ENCODE data around the gene AK6.
"Not testable (repeated sequence)": the region's sequence is repeated elsewhere in the genome, so short reads cannot be mapped to it uniquely, and the experiment has no call there.

AK6 gene

DNA sequence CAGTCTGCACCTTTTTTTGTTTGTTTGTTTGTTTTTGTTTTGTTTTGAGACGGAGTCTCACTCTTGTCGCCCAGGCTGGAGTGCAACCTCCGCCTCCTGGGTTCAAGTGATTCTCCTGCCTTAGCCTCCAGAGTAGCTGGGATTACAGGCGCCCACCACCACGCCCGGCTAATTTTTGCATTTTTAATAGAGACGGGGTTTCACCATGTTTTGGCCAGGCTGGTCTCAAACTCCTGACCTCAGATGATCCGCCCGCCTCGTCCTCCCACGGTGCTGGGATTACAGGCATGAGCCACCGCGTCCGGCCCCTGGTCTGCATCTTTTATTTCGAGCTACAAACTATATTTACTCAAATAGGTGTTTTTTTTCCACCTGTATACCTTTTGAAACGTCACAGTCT lies 1.0 kb upstream of the AK6 start:
- H3K4me1 ChIP-seq (ENCODE audit: control insufficient read depth, insufficient read depth, low read length, poor library complexity, severe bottlenecking); H3K27ac ChIP-seq (ENCODE audit: low read depth, low read length, severe bottlenecking); H3K9me3 ChIP-seq (ENCODE audit: control insufficient read depth, low read length): not testable (repeated sequence)
- Histone ChIP-seq H3K36me3 (ENCODE audit: control insufficient read depth, insufficient read depth, low read length) (peaks cover 30% of the 10 kb centered on the region), H3K4me3 (ENCODE audit: extremely low read depth, insufficient read depth, low read length, poor library complexity, severe bottlenecking) (peak overlapping the region; percentile 79)
- WGBS, 2 experiments (ENCODE audit: insufficient coverage in 2 of 2) = 3 to 5% methylated on average over 12 to 15 of the region's 16 CpGs

DNA sequence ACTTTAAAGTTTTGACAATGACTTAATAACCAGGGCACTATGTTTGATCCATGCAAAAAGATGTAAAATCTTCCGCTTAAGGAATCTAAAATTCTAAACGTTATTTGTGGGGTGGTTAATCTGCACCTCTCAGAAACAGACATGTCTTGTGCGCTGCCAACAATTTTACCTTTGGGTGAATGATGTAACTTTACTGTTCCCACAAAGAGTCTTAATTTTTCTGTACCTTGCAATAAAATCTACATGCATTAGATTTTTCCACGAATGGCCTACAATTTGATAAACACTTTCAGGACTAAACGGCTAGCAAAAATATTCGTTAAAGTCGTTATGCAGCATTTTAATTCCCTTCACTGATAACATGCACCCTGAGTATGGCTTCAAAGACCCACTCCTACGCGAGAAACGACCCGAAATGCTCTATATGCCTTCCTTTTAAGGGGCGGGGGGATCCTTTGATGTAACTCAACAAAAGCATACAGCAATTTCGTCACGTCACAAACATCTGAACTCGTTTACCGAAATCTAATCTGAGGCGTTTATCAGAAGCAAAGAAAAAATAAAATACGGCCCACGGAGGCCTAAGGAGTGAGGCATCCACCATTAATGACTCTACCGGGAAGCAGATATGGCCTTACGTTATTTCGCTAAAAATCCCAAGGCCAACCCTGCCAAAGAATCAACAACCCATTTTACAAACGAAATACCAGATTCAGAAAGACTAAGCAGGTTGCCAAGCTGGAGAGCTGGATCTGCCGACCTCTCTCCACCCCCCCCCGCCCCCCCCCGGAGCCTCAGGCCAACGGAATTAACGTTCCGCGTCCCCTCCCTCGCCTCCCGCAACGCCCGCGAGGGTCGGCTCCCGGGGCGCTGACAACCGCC lies 621 bp downstream of the AK6 start:
- Histone ChIP-seq H3K36me3 (ENCODE audit: control insufficient read depth, insufficient read depth, low read length) (peaks cover 39% of the 10 kb centered on the region), H3K4me1 (ENCODE audit: control insufficient read depth, insufficient read depth, low read length, poor library complexity, severe bottlenecking) (peaks cover 2% of the 10 kb centered on the region), H3K9me3 (ENCODE audit: control insufficient read depth, low read length) (no peaks in the 10 kb centered on the region), H3K4me3 (ENCODE audit: extremely low read depth, insufficient read depth, low read length, poor library complexity, severe bottlenecking) (peak overlapping the region; percentile 79), H3K27ac (ENCODE audit: low read depth, low read length, severe bottlenecking) (peak overlapping the region; percentile 100)
- WGBS, 2 experiments (ENCODE audit: insufficient coverage in 2 of 2) = 0 to 3% methylated on average over 18 to 19 of the region's 39 CpGs

DNA sequence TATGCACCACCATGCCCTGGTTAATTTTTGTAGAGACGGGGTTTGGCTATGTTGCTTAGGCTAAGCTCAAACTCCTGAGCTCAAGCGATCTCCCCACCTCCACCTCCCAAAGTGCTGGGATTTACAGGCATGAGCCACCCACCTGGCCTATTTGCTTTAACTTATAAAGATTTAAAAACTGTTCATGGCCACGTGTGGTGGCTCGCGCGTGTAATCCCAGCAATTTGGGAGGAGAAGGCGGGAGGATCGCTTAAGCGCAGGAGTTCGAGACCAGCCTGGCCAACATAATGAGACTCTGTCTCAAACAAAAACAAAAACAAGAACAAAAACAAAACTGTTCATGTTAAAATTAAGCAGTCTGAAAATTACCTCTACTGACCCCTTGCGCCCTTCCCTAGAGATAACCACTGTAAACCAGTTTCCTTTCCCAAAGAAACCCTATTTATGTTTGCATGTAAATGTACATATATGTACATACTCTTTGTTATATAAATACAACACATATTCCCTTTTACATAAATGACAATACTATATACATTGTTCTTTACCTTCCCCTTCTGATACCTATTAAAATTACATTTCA lies 1.5 kb downstream of the AK6 start:
- no peak overlapping the region for H3K27ac ChIP-seq (ENCODE audit: low read depth, low read length, severe bottlenecking)
- peaks cover 2% of the 10 kb centered on the region for H3K4me1 ChIP-seq (ENCODE audit: control insufficient read depth, insufficient read depth, low read length, poor library complexity, severe bottlenecking)
- no peaks in the 10 kb centered on the region for H3K9me3 ChIP-seq (ENCODE audit: control insufficient read depth, low read length)
- H3K36me3 ChIP-seq (ENCODE audit: control insufficient read depth, insufficient read depth, low read length) = peaks cover 47% of the 10 kb centered on the region
- peak overlapping the region; percentile 79 for H3K4me3 ChIP-seq (ENCODE audit: extremely low read depth, insufficient read depth, low read length, poor library complexity, severe bottlenecking)
- 80 to 96% methylated on average over 4 to 8 of the region's 11 CpGs for WGBS, 2 experiments (ENCODE audit: insufficient coverage in 2 of 2)

DNA sequence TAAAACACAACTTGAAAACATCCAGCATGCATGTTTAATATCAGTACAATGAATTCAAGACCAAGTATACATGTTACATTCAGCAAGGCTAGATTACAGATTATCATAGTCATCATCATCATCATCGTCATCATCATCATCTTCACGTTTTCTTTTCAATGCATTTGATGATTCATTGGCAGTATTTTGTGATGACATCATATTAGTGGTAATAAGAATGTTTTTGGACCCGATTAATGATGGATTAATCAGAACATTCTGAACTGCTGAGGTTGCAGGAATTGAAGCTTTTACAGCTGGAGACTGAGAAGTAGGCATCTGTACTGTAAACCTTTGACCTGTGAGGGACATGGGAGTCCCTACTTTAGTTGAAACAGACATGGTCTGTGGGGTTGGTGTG lies 4.5 kb downstream of the AK6 start:
- Histone ChIP-seq H3K4me1 (ENCODE audit: control insufficient read depth, insufficient read depth, low read length, poor library complexity, severe bottlenecking) (peaks cover 2% of the 10 kb centered on the region), H3K4me3 (ENCODE audit: extremely low read depth, insufficient read depth, low read length, poor library complexity, severe bottlenecking) (no peak overlapping the region), H3K27ac (ENCODE audit: low read depth, low read length, severe bottlenecking) (no peak overlapping the region), H3K9me3 (ENCODE audit: control insufficient read depth, low read length) (no peaks in the 10 kb centered on the region), H3K36me3 (ENCODE audit: control insufficient read depth, insufficient read depth, low read length) (peaks cover 68% of the 10 kb centered on the region)
- 89 to 100% methylated on average over 1 of the region's 3 CpGs for WGBS, 2 experiments (ENCODE audit: insufficient coverage in 2 of 2)

DNA sequence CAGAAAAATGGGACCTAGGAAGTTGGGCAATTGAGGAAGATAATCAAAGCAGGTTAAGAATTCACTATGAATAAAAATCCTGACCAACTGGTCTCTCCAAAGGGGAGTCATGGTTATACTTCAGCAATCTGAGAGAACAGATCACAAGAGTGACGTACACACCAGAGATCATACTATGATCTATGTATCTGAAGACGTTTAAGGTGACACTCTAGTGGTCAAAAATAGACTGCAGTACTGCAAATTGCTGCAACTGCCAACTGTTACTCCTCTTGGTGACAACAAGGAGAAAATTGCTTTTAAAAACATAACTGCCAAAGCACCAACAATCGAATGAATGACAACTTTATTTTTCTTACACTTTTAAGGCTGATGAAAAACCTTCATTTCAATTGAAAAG lies 4.9 kb downstream of the AK6 start:
- H3K9me3 ChIP-seq (ENCODE audit: control insufficient read depth, low read length) = no peaks in the 10 kb centered on the region
- 82 to 88% methylated on average over 2 to 3 of the region's 3 CpGs for WGBS, 2 experiments (ENCODE audit: insufficient coverage in 2 of 2)
- H3K4me3 ChIP-seq (ENCODE audit: extremely low read depth, insufficient read depth, low read length, poor library complexity, severe bottlenecking) = no peak overlapping the region
- peaks cover 2% of the 10 kb centered on the region for H3K4me1 ChIP-seq (ENCODE audit: control insufficient read depth, insufficient read depth, low read length, poor library complexity, severe bottlenecking)
- no peak overlapping the region for H3K27ac ChIP-seq (ENCODE audit: low read depth, low read length, severe bottlenecking)
- H3K36me3 ChIP-seq (ENCODE audit: control insufficient read depth, insufficient read depth, low read length) = peaks cover 72% of the 10 kb centered on the region

DNA sequence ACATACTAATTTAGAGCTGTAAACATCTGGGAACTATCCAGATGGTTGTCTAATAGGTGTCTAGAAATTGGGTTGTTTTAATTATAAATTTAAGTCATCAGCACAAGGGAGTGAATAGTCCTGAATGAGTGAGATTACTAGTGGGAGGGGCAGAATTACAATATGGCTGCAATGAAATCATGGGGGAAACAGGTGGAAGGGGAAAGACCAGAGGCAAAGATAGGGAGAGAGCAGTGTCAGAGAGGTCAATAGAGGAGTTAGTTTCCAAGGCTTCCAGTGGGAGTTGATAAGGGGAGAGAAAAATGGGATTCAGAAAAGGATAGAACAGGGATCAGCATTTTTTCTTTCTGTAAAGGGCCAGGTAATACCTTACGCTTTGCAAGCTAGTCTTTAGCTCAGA lies 8.9 kb downstream of the AK6 start:
- Histone ChIP-seq H3K4me3 (ENCODE audit: extremely low read depth, insufficient read depth, low read length, poor library complexity, severe bottlenecking) (no peak overlapping the region), H3K27ac (ENCODE audit: low read depth, low read length, severe bottlenecking) (no peak overlapping the region), H3K4me1 (ENCODE audit: control insufficient read depth, insufficient read depth, low read length, poor library complexity, severe bottlenecking) (no peaks in the 10 kb centered on the region), H3K36me3 (ENCODE audit: control insufficient read depth, insufficient read depth, low read length) (peaks cover 75% of the 10 kb centered on the region), H3K9me3 (ENCODE audit: control insufficient read depth, low read length) (no peaks in the 10 kb centered on the region)
- WGBS, 2 experiments (ENCODE audit: insufficient coverage in 2 of 2) = no CpG with 5 or more reads among the region's 1 CpG

DNA sequence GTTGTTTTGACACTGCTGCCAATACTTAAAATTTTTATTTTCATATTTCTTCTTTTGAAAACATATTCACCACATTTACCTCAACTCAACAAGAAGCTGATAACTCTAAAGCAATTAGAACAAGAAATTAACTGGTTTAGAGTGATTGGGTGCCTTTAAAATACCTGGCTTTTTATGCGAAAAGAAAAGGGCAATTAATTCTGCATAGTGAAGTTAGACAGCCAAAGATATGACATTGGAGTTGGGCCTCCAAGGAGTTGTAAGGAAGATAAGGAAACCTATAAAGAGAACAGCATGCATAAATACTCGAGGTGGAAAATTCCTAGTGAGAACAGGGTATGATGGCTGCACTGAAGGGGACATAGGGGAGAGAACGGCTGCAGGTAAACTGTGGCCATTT lies 9.6 kb downstream of the AK6 start:
- WGBS, 2 experiments (ENCODE audit: insufficient coverage in 2 of 2) = 93 to 100% methylated on average over 2 of the region's 3 CpGs
- Histone ChIP-seq H3K27ac (ENCODE audit: low read depth, low read length, severe bottlenecking) (no peak overlapping the region), H3K4me1 (ENCODE audit: control insufficient read depth, insufficient read depth, low read length, poor library complexity, severe bottlenecking) (no peaks in the 10 kb centered on the region), H3K4me3 (ENCODE audit: extremely low read depth, insufficient read depth, low read length, poor library complexity, severe bottlenecking) (no peak overlapping the region), H3K9me3 (ENCODE audit: control insufficient read depth, low read length) (no peaks in the 10 kb centered on the region), H3K36me3 (ENCODE audit: control insufficient read depth, insufficient read depth, low read length) (peaks cover 74% of the 10 kb centered on the region)

DNA sequence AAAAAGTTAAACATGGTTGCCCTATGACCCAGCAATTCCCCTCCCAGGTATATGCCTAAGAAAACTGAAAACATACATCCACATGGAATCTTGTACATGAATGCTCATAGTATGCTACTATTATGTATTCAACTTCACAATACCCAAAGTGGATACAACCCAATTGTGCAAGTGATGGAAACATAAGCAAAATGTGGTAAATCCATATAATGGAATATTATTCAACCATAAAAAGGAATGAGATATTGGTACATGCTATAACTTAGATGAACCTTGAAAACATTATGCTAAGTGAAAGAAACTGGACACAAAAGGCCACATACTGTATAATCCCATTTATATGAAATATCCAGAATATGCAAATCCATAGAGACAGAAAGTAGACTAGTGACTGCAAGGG lies 18.7 kb downstream of the AK6 start:
- no peaks in the 10 kb centered on the region for H3K9me3 ChIP-seq (ENCODE audit: control insufficient read depth, low read length)
- no peaks in the 10 kb centered on the region for H3K4me1 ChIP-seq (ENCODE audit: control insufficient read depth, insufficient read depth, low read length, poor library complexity, severe bottlenecking)
- peaks cover 55% of the 10 kb centered on the region for H3K36me3 ChIP-seq (ENCODE audit: control insufficient read depth, insufficient read depth, low read length)
- no peak overlapping the region for H3K4me3 ChIP-seq (ENCODE audit: extremely low read depth, insufficient read depth, low read length, poor library complexity, severe bottlenecking)
- no peak overlapping the region for H3K27ac ChIP-seq (ENCODE audit: low read depth, low read length, severe bottlenecking)

DNA sequence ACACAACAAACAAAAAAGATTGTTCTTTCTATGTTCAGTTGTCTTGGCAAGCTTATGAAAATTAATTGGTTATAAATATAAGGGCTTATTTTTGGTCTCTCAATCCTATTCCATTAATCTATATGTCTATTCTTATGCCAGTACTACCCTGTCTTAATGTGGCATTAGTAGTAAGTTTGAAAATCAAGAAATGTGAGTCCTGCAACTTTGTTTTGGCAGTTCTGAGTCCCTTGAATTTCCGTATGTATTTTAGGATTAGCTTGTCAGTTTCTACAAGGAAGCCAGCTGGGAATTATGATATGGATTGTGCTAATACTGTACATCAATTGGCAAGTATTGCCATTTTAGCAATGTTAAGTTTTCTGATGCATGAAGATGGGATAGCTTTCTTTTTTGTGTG lies 26.2 kb downstream of the AK6 start:
- H3K4me1 ChIP-seq (ENCODE audit: control insufficient read depth, insufficient read depth, low read length, poor library complexity, severe bottlenecking) = no peaks in the 10 kb centered on the region
- no peak overlapping the region for H3K4me3 ChIP-seq (ENCODE audit: extremely low read depth, insufficient read depth, low read length, poor library complexity, severe bottlenecking)
- no peaks in the 10 kb centered on the region for H3K36me3 ChIP-seq (ENCODE audit: control insufficient read depth, insufficient read depth, low read length)
- H3K9me3 ChIP-seq (ENCODE audit: control insufficient read depth, low read length) = no peaks in the 10 kb centered on the region
- H3K27ac ChIP-seq (ENCODE audit: low read depth, low read length, severe bottlenecking) = no peak overlapping the region
- 82 to 100% methylated on average over 1 of the region's 1 CpG for WGBS, 2 experiments (ENCODE audit: insufficient coverage in 2 of 2)

DNA sequence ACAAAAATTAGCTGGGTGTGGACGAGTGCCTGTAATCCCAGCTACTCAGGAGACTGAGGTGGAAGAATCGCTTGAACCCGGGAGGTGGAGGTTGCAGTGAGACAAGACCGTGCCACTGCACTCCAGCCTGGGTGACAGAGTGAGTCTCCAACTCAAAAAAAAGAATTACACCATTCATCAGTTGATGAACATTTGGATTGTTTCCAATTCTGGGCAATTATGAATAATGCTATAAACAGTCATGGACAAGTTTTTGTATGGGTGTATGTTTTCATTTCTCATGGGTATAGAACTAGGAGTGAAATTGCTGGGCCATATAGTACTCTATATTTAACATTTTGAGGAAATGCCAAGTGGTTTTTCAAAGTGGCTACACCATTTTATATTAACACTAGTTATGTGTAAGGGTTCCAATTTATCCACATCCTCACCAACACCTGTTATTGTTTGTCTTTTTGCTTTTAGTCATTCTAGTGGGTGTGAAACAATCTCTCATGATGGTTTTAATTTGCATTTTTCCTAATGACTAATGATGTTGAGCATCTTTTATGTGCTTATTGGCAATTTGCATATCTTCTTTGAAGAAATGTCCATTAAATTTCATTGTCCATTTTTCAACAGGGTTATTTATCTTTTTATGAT lies 27.7 kb downstream of the AK6 start:
- no peaks in the 10 kb centered on the region for H3K4me1 ChIP-seq (ENCODE audit: control insufficient read depth, insufficient read depth, low read length, poor library complexity, severe bottlenecking)
- no peaks in the 10 kb centered on the region for H3K9me3 ChIP-seq (ENCODE audit: control insufficient read depth, low read length)
- H3K4me3 ChIP-seq (ENCODE audit: extremely low read depth, insufficient read depth, low read length, poor library complexity, severe bottlenecking) = no peak overlapping the region
- no peaks in the 10 kb centered on the region for H3K36me3 ChIP-seq (ENCODE audit: control insufficient read depth, insufficient read depth, low read length)
- no peak overlapping the region for H3K27ac ChIP-seq (ENCODE audit: low read depth, low read length, severe bottlenecking)
- WGBS, 2 experiments (ENCODE audit: insufficient coverage in 2 of 2) = 81 to 100% methylated on average over 1 to 3 of the region's 4 CpGs
